OCI-LY3 (cell line): ENCODE data around the gene PARD3B.

Source experiments
- H2AFZ ChIP-seq: fragments of 200-600, 300-600 bp; shearing (Covaris generic); 2 replicates; pipeline ENCODE4 v1.6.0; 2014; ENCODE audit warnings: antibody characterized with exemption, low read depth, low read length
- H3K27ac ChIP-seq: fragments of 200-600, 300-600 bp; sonication (generic); 2 replicates; pipeline ENCODE4 v1.5.1; 2014; ENCODE audit warnings: mild to moderate bottlenecking, low read length, moderate library complexity, mixed read lengths
- H3K27me3 ChIP-seq: fragments of 200-600, 300-600 bp; sonication (generic); 2 replicates; pipeline ENCODE4 v1.6.1; 2014; ENCODE audit warnings: low read depth, low read length, mixed read lengths
- H3K36me3 ChIP-seq: fragments of 200-600, 300-600 bp; sonication (generic); replicated peaks from 2 replicates; pipeline ENCODE3; 2014; ENCODE audit warnings: low read depth, low read length, mixed read lengths
- H3K4me1 ChIP-seq: fragments of 300-600, 200-600 bp; sonication (generic); 2 replicates; pipeline ENCODE4 v1.6.1; 2014; ENCODE audit warnings: low read length, mixed read lengths
- H3K4me2 ChIP-seq: fragments of 200-600, 300-600 bp; sonication (generic); 2 replicates; pipeline ENCODE4 v1.6.1; 2014; ENCODE audit warnings: low read length, mixed read lengths
- H3K4me3 ChIP-seq: fragments of 300-600, 200-600 bp; sonication (generic); 2 replicates; pipeline ENCODE4 v1.5.1; 2014; ENCODE audit warnings: antibody characterized with exemption, mild to moderate bottlenecking, low read length, moderate library complexity
- H3K79me2 ChIP-seq: fragments of 300-600, 200-600 bp; shearing (Covaris generic); 2 replicates; pipeline ENCODE4 v1.6.1; 2014; ENCODE audit warnings: mild to moderate bottlenecking, low read length, mixed read lengths
- H3K9ac ChIP-seq: fragments of 300-600, 200-600 bp; shearing (Covaris generic); 2 replicates; pipeline ENCODE4 v1.6.0; 2014; ENCODE audit warnings: mild to moderate bottlenecking, low read length, moderate library complexity
- H3K9me3 ChIP-seq: fragments of 200-600, 300-600 bp; shearing (Covaris generic); 2 replicates; pipeline ENCODE4 v1.6.1; 2014; ENCODE audit warnings: low read length, mixed read lengths; ENCODE audit not compliant: insufficient read depth
- H4K20me1 ChIP-seq: fragments of 200-600, 300-600 bp; sonication (generic); 2 replicates; pipeline ENCODE4 v1.6.1; 2016; ENCODE audit warnings: low read length, mixed read lengths; ENCODE audit not compliant: insufficient read depth
- EZH2phosphoT487 ChIP-seq: fragments of 200-600 bp; shearing (Covaris generic); IDR thresholded peaks from 2 replicates; pipeline ENCODE4 v1.6.1; 2018; ENCODE audit warnings: antibody characterized with exemption, mixed run types, low read depth
- TF ChIP-seq, protein P1 (sequence below): fragments of 200-600, 300-600 bp; sonication (generic); IDR thresholded peaks from 2 replicates; pipeline ENCODE4 v1.5.1; 2014; ENCODE audit warnings: antibody characterized with exemption, low read length, low read depth

PARD3B gene

DNA sequence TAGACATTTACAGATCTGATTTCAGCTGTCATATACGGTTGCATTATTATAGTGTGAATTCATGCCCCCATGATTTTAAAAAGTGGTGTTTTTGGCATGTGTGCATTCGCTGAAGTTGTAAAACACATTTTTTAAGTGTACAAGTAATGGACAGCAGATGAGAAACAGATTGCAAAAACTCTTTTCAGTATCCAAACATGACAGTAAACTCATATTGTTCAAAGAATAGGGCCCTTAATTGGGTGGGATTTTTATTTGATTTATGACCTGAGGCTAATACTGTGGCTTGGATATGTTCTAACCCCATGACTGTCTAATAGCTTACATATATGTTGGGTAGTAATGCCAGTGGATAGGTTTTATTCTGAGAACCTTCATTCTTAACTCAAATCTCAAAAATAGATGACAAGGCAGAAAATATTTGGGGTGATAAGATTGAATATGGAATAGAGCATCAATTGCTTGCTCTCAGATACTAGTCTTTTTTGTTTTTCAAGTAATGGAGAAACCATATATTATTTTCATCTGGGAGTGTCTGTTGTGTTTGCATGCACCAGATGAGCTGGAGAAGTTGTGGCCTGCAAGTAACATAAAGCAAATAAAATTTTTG, 118.6 kb downstream of the PARD3B start:
- H2AFZ ChIP-seq = no peak overlapping the region
- H3K9ac ChIP-seq = no peak overlapping the region
- H3K4me1 ChIP-seq = no peaks in the 10 kb centered on the region
- H3K36me3 ChIP-seq = no peaks in the 10 kb centered on the region
- H3K9me3 ChIP-seq = no peaks in the 10 kb centered on the region
- no peaks in the 10 kb centered on the region for H3K27me3 ChIP-seq
- H3K79me2 ChIP-seq = no peaks in the 10 kb centered on the region
- no peak overlapping the region for H3K4me2 ChIP-seq
- TF ChIP-seq, protein P1, sequence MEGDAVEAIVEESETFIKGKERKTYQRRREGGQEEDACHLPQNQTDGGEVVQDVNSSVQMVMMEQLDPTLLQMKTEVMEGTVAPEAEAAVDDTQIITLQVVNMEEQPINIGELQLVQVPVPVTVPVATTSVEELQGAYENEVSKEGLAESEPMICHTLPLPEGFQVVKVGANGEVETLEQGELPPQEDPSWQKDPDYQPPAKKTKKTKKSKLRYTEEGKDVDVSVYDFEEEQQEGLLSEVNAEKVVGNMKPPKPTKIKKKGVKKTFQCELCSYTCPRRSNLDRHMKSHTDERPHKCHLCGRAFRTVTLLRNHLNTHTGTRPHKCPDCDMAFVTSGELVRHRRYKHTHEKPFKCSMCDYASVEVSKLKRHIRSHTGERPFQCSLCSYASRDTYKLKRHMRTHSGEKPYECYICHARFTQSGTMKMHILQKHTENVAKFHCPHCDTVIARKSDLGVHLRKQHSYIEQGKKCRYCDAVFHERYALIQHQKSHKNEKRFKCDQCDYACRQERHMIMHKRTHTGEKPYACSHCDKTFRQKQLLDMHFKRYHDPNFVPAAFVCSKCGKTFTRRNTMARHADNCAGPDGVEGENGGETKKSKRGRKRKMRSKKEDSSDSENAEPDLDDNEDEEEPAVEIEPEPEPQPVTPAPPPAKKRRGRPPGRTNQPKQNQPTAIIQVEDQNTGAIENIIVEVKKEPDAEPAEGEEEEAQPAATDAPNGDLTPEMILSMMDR = no peak
- H3K27ac ChIP-seq = no peak overlapping the region
- no peak overlapping the region for H3K4me3 ChIP-seq
- H4K20me1 ChIP-seq = no peaks in the 10 kb centered on the region

DNA sequence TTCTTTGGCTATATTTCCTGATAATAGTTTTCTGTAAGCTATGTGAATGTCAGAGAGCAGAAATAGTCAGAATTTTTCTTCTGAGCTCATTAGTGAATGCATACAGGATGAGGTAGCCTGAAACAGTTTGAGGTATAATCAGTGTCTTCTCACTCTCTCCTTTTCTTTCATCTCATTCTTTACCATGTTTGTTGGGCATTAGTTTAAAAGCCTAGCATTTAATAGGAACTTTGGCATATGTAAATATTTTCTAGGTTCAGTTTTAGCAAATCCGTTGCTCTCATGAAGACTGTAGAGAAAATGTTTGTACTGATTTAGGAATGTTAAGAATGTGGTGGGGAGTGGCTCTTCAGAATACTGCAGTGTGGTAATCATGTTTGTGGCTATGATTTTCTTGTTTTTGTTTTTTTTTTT, 119.4 kb downstream of the PARD3B start:
- Histone ChIP-seq H3K4me2 (no peak overlapping the region), H3K79me2 (no peaks in the 10 kb centered on the region), H4K20me1 (no peaks in the 10 kb centered on the region), H3K9me3 (no peaks in the 10 kb centered on the region), H3K4me3 (no peak overlapping the region), H3K4me1 (no peaks in the 10 kb centered on the region), H3K36me3 (no peaks in the 10 kb centered on the region), H2AFZ (no peak overlapping the region), H3K27ac (no peak overlapping the region), H3K27me3 (no peaks in the 10 kb centered on the region), H3K9ac (no peak overlapping the region)
- TF ChIP-seq EZH2phosphoT487 = no peak
- TF ChIP-seq, protein P1 = no peak

GRCh38 chr2:204665207-204665606, 119.9 kb downstream of the PARD3B start:
- no peak overlapping the region for H3K4me2 ChIP-seq
- no peaks in the 10 kb centered on the region for H3K4me1 ChIP-seq
- no peak overlapping the region for H3K27ac ChIP-seq
- no peaks in the 10 kb centered on the region for H3K9me3 ChIP-seq
- no peak overlapping the region for H3K4me3 ChIP-seq
- H3K27me3 ChIP-seq = no peaks in the 10 kb centered on the region
- no peak overlapping the region for H3K9ac ChIP-seq
- no peaks in the 10 kb centered on the region for H3K79me2 ChIP-seq
- H3K36me3 ChIP-seq = no peaks in the 10 kb centered on the region
- no peak overlapping the region for H2AFZ ChIP-seq
- no peak for TF ChIP-seq EZH2phosphoT487
- TF ChIP-seq, protein P1 = no peak
- H4K20me1 ChIP-seq = no peaks in the 10 kb centered on the region

DNA sequence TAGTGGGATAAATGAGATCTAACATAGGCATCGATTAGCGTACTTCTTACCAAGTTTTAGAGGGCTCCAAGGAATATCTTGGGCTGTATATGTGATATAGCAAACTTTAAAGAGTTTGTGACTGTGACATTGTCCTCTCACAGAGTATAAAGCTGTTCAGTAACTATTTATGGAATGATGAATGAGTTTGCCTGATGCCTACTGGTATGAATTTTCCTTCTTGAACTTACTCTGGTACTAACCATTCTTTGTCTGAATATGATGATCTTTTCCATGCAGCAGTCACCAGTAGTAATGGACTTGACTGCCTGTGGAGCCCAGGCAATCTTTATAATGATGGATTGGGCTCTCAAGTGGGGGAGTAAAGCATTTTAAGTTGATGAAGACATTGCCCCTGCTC, 120.5 kb downstream of the PARD3B start:
- Histone ChIP-seq H3K36me3 (no peaks in the 10 kb centered on the region), H3K4me2 (no peak overlapping the region), H3K9me3 (no peaks in the 10 kb centered on the region), H3K79me2 (no peaks in the 10 kb centered on the region), H2AFZ (no peak overlapping the region), H4K20me1 (no peaks in the 10 kb centered on the region), H3K9ac (no peak overlapping the region), H3K4me1 (no peaks in the 10 kb centered on the region), H3K27me3 (no peaks in the 10 kb centered on the region), H3K4me3 (no peak overlapping the region), H3K27ac (no peak overlapping the region)
- TF ChIP-seq, protein P1 = no peak
- TF ChIP-seq EZH2phosphoT487 = no peak
